ENCODE measurements around the gene RHOBTB1.

DNA sequence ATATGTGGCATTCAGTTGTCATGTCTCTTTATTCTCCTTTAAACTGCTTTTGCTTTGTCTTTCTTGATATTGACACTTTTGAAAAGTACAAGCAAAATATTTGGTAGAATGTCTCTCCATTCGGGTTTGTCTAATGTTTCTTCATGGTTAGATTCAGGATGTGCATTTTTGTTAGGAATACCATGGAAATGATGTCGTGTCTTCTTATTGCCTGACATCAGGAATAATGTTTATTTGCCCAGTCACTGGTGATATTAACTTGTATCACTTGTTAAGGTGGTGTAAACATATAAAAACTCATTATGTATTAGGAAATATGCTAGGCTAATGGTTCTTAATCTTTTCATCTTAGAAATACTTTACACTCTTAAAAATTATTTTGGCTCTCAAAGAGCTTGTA, 122.3 kb downstream of the RHOBTB1 start:
- TF ChIP-seq, protein P1, sequence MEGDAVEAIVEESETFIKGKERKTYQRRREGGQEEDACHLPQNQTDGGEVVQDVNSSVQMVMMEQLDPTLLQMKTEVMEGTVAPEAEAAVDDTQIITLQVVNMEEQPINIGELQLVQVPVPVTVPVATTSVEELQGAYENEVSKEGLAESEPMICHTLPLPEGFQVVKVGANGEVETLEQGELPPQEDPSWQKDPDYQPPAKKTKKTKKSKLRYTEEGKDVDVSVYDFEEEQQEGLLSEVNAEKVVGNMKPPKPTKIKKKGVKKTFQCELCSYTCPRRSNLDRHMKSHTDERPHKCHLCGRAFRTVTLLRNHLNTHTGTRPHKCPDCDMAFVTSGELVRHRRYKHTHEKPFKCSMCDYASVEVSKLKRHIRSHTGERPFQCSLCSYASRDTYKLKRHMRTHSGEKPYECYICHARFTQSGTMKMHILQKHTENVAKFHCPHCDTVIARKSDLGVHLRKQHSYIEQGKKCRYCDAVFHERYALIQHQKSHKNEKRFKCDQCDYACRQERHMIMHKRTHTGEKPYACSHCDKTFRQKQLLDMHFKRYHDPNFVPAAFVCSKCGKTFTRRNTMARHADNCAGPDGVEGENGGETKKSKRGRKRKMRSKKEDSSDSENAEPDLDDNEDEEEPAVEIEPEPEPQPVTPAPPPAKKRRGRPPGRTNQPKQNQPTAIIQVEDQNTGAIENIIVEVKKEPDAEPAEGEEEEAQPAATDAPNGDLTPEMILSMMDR (conservative IDR thresholded peaks at IDR 0.05; ENCODE audit: low read depth in 2 of 2): no peak
- no peak for TF ChIP-seq EZH2 (IDR thresholded peaks at IDR 0.05; ENCODE audit: low read depth, unreplicated experiment)
- no peak for TF ChIP-seq CREB1 (CRISPR knock-in tag; IDR thresholded peaks at IDR 0.05; ENCODE audit: low read depth)
- no peak for TF ChIP-seq POLR2AphosphoS5 (IDR thresholded peaks at IDR 0.05; ENCODE audit: low read depth)
- no peak for TF ChIP-seq ZNF462 (CRISPR knock-in tag; IDR thresholded peaks at IDR 0.05)
- no peak for TF ChIP-seq ETS1 (IDR thresholded peaks at IDR 0.05)
- no peak for TF ChIP-seq NANOG (IDR thresholded peaks at IDR 0.05; ENCODE audit: borderline replicate concordance)
- no peak for TF ChIP-seq JUNB (IDR thresholded peaks at IDR 0.05; ENCODE audit: unreplicated experiment)
- no peak for TF ChIP-seq EZH2phosphoT487 (IDR thresholded peaks at IDR 0.05; ENCODE audit: unreplicated experiment)
- TF ChIP-seq STAT1 (IDR thresholded peaks at IDR 0.05; ENCODE audit: unreplicated experiment): no peak
- TF ChIP-seq, protein P2, sequence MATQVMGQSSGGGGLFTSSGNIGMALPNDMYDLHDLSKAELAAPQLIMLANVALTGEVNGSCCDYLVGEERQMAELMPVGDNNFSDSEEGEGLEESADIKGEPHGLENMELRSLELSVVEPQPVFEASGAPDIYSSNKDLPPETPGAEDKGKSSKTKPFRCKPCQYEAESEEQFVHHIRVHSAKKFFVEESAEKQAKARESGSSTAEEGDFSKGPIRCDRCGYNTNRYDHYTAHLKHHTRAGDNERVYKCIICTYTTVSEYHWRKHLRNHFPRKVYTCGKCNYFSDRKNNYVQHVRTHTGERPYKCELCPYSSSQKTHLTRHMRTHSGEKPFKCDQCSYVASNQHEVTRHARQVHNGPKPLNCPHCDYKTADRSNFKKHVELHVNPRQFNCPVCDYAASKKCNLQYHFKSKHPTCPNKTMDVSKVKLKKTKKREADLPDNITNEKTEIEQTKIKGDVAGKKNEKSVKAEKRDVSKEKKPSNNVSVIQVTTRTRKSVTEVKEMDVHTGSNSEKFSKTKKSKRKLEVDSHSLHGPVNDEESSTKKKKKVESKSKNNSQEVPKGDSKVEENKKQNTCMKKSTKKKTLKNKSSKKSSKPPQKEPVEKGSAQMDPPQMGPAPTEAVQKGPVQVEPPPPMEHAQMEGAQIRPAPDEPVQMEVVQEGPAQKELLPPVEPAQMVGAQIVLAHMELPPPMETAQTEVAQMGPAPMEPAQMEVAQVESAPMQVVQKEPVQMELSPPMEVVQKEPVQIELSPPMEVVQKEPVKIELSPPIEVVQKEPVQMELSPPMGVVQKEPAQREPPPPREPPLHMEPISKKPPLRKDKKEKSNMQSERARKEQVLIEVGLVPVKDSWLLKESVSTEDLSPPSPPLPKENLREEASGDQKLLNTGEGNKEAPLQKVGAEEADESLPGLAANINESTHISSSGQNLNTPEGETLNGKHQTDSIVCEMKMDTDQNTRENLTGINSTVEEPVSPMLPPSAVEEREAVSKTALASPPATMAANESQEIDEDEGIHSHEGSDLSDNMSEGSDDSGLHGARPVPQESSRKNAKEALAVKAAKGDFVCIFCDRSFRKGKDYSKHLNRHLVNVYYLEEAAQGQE (IDR thresholded peaks at IDR 0.05; ENCODE audit: unreplicated experiment): no peak

Data from GM23338 (cell line).